Activated T-cell treated with anti-CD3 and anti-CD28 coated beads for 24 hours (primary cell): Measurements from ENCODE around the gene KMT2C.
"Not testable (repeated sequence)": the region's sequence is repeated elsewhere in the genome, so short reads cannot be mapped to it uniquely, and the experiment has no call there.

ENCODE experiments used
- DNase-seq: peaks from one replicate; pipeline ENCODE4 v3.0.0-alpha.2; 2020; ENCODE audit warnings: low read depth

KMT2C gene

DNA sequence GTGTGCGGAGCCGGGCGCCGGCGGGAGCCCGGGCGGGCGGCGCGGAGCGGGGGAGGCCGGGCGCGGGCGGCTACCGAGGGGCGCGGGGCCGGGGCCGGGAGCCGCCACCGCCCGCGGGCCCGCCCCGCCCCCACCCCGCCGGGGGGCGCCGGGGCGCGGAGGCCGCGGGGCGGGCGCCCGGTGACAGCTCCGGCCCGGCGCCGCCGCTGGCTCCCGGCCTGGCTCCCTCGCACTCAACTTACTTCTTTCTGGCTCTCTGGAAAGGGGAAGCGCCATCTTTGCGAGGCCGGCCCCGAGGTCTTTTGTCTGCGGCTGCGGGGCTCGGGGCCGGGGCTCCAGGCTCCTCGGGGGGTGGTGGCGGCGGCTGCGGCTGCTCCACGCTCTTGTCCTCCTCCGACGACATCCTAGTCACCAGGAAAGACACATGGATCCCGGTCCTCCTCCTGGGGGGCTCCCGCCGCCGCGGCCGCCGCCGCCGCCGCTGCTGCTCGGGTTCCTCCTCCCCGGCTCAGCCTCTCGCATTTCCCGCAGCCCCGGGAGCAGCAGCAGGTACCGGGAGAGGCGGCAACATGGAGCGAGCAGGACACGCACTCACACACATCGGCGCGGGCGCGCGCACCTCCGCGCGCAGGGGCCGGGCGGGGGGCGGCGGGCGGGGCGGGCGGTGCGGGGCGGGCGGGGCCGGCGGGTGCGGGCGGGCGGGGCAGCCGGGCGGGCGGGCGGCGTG, at the start of gene KMT2C:
KMT2C (minus strand) TSS at position 620 of the 727 bp plus-strand sequence; CDS start at position 403, 217 bp downstream.
- peak; percentile 23 for DNase-seq

DNA sequence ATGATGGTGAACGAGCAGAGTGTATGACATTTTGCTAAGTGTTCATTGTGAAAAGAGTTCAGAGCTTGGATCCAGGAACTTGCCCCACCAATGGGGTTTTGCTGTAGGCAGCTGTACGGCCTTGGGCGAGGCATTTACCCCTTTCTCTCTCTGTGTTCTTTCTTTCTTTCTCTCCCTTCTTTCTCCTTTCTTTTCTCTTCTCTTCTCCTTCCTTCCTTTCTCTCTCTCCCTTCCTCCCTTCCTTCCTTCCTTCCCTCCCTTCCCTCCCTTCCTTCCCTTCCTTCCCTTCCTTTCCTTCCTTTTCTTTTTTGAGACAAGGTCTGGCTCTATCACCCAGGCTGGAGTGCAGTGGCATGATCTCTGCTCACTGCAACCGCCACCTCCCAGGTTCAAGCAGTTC, 45.3 kb upstream of the KMT2C start:
- DNase-seq: no peak

DNA sequence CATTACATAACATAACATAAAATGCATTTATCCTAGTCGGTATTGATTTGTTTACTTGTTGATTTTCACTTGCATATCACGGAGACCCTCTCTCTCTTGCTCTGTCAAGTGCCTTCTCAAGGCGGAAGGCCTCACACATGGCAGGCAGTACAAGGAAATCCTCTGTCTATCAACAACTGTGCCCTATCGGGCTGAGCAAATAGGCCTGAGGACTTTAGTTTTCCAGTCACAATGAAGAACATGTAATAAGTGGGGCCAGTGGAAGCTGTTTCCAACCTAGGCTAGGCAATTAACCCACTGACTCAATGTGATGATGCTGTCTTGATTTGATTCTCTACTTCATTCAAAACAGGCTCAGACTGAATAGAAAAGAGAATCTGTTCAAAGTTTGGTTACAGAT, 44.9 kb upstream of the KMT2C start:
- no peak for DNase-seq

DNA sequence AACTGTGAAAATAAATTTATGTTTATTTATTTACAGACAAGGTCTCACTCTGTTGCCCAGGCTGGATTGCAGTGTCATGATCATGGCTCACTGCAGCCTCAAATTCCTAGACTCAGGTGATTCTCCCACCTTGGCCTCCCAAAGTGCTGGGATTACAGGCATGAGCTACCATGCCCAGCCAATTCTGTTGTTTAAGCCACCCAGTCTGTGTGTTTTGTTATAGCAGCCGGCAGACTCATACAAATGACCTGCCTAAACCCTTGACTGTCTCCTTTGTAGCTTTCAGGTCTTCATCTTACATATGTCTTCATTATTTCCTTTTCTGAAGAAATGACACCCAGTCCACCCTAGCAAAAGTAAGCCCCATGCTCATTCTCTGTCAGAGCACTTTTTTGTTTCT, 43.8 kb upstream of the KMT2C start:
- DNase-seq: no peak

DNA sequence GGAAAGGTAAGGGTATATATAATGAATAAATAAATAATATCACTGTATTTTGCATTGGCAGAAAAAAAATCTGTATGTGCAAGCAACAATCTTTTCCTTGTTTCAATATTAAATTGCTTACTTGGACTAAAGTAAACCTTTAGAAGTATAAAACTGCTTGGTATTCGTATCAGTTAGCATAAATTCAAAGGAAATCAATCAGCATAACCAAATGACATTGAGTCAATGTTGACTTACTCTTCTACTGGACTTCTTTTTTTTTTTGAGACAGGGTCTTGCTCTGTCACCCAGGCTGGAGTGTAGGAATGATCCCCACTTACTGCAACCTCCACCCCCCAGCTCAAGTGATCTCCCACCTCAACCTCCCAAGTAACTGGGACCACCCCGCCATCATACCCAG, 42.3 kb upstream of the KMT2C start:
- DNase-seq: no peak

DNA sequence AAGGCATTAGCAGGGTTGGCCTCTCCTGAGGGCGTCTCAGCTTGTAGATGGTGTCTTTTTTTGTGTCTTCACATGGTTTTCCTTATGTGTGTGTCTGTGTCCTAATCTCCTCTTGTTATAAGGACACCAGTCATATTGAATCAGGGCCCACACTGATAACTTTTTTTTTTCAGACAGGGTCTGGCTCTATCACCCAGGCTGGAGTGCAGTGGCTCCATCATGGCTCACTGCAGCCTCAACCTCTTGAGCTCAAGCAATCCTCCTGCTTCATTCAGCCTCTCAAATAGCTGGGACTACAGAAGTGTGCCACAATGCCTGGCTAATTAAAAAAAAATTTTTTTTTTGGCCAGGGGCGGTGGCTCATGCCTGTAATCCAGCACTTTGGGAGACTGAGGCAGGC, 41.3 kb upstream of the KMT2C start:
- no peak for DNase-seq

DNA sequence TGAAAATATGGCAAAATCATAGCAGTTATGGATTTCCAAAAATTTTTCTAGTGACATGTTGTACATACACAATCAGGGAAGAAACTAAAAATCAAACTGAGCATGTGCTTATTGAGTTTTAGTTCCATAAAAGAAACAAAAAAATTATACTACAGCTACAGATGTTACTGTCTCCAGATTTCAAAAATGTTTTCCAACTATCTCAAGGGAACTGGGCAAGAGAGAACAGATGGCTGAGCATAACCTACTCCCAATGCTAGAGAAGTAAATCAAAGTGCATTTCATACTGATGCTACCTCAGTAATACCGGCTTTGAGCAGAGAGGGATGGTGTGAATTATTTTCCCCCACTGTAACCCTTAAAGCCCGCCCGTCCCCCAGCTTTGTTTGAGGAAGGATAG, 40.7 kb upstream of the KMT2C start:
- DNase-seq: no peak

DNA sequence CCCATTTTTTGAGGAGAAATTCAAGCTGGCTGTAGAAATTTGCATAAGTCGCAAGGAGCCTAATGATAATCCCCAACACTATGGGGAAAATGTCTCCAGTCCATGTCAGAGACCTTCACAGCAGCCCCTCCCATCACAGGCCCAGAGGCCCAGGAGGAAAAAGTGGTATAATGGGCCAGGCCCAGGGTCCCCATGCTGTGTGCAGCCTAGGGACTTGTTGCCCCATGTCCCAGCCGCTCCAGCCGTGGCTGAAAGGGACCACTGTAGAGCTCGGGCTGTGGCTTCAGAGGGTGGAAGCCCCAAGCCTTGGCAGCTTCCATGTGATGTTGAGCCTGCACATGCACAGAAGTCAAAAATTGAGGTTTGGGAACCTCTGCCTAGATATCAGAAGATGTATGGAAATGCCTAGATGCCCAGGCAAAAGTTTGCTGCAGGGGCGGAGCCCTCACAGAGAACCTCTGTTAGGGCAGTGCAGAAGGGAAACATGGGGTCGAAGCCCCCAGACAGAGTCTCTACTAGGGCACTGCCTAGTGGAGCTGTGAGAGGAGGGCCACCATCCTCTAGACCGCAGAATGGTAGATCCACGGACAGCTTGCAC, 35.3 kb upstream of the KMT2C start:
- DNase-seq: not testable (repeated sequence)

DNA sequence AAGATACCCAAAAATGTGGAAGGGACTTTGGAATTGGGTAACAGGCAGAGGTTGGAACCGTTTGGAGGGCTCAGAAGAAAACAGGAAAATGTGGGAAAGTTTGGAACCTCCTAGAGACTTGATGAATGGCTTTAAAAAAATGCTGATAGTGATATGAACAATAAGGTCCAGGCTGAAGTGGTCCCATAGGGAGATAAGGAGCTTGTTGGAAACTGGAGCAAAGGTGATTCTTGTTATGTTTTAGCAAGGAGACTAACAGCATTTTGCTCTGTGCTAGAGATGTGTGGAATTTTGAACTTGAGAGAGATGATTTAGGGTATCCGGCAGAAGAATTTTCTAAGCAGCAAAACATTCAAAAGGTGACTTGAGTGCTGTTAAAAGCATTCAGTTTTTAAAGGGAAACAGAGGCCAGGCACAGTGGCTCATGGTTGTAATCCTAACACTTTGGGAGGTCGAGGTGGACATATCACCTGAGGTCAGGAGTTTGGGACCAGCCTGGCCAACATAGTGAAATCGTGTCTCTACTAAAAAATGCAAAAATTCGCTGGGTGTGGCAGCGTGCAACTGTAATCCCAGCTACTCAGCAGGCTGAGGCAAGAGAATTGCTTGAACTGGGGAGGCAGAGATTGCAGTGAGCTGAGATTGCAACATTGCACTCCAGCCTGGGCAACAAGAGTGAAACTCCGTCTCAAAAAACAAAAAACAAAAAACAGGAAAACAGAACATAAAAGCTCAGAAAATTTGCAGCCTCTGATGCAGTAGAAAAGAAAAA, 34.6 kb upstream of the KMT2C start:
- DNase-seq: not testable (repeated sequence)

DNA sequence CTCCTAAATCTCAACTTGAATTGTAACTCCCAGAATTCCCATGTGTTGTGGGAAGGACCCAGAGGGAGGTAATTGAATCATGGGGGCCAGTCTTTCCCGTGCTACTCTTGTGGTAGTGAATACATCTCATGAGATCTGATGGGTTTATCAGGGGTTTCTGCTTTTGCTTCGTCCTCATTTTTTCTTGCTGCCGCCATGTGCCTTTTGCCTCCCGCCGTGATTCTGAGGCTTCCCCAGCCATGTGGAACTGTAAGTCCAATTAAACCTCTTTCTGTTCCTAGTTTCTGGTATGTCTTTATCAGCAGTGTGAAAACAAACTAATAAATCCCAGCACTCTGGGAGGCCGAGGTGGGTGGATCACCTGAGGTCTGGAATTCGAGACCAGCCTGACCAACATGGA, 33.8 kb upstream of the KMT2C start:
- DNase-seq: not testable (repeated sequence)

DNA sequence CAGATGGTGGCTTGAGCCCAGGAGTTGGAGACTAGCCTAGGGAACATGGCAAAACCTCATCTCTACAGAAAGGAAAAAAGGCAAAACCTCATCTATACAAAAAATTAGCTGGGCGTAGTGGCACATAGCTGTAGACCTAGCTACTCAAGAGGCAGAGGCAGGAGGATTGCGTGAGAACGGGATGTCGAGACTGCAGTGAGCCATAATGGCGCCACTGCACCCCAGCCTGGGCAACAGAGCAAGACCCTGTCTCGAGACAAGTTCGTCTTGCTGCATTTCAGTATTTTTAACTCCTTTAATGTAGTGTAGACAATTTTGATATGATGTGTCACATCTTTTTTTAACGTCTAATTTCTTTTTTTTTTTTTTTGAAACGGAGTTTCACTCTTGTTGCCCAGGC, 31.4 kb upstream of the KMT2C start:
- DNase-seq: no peak

DNA sequence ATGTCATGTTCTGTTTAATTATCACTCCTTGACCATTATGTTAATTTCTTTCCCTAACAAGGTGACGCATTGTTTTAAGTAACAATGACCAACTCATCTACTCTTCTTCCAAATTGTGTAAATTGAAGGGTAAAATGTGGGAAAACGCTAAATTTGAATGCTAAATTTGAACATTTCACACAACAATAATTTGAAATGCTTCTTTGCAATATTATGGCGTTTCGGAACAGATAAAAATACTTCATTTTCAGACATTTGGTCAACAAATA, 29.2 kb upstream of the KMT2C start:
- no peak for DNase-seq

DNA sequence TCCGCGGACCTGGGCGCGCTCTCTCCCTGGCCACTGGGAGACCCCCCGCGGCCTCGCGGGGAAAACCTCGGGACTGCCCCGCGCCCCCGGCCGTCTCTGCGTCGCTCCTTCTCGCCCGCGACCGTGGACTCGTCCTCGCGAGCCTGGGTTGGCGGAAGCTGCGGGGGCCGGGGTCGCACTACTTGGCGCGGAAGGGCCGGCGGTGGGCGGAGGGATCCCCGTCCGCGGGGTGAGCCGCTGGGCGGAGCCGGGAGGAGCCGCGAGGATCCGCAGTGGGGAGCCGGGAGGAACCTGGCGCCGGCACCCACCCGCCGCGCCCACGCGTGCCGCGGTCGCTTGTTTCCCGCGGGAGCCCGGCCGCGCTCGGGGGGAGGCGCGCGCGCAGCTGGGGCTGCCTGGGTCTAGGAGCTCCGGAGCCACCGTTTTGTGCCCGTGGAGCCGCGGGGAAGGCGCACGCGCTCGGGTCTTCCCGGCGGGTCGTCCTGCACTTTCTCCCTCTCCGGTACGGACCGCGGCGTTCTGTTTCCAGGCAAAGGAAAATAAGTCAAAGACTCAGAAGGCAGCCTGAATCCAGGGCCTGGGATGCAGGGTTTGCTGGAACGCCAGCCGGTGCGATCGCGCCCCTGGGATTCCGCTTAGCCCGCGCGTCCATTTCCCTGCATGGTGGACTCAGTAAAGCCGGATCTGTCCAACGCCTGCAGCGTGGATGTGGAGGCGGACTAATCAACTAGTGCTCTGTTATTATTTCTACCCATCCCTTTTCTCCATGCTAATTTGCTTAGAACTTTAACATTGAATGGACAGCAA, 28.7 kb upstream of the KMT2C start:
- peak; percentile 72 for DNase-seq

DNA sequence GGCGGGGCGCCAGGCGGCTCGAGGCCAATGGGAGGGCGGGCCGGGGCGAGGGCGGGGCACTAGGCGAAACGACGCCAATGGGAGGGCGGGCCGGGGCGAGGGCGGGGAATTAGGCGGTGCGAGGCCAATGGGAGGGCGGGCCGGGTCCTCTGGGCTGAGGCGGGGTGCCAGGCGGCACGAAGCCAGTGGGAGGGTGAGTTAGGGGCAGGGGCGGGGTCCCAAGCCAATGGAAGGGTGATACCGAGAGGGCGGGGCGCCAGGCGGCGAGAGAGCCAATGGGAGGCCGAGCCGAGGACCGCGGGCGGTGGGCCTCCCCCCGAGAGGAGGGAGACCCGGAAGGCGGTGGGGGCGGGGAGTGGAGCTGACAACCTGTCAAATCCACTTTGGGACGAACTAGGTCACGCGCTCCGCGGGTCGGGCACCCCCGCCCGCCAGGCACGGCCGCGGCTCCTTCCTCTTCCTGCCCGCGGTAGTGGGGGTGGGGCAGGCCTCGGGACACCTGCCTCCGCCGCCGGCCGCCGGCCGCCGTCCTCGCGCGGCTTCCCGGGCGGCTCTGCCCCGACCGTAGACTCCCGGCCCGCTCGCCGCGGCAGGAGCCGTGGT, 28.0 kb upstream of the KMT2C start:
- DNase-seq: peak; percentile 100

DNA sequence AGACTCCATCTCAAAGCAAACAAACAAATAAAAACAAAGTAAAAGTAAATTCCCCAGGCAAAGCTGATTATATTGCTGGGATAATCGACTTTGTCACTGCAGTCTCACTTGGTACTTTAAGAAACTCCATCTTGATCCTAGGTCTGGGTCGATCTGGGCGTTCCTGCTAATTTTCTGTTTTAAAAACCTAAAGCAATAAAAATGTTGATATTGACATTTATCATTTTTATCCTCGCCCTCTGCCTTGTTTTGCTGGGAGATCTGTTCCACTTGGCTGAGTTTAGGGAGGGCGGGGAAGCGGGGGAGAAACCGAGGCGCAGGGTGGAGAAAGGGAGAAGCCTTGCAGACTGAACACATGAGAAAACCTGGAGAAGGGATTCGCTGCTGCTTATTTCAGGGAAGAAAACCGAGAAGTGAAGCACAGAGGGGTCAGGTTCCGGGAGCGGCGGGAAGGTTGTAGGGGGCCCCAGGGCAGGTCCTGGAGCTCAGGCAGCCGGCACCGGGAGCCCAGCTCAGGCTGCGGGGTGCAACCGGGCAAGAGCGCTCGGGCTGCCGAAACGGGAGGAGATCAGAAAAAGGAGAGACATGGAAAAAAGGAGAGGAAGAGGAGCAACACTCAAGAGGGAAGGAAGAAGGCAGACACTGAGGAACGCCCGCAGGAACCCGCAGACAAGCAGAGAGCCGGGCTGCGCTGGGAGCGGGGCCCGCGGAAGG, 27.3 kb upstream of the KMT2C start:
- no peak for DNase-seq

DNA sequence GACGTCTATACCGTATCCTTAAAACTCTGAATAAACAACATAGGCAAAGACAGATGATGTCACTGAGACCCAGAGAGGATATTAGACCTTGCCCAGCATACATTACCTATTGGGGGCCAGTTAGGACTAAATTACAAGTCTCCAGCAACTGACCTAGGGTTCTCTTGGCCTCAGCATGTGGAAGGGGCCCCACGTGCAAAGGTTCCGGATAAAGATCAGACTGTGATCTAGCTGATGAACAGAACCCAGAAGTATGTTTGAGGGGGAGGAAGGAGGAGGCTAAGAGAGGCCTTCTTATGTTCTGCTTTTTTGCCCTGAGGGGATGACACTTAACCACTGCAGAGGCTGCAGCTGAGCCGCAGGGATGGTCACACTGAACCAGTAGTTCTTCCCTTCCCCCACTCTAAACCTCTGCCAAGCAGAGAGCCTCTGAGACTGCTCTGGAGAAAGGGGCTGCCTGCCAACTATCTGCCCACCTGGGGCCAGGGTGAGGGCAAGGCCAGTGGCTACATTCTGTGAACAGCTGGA, 24.0 kb upstream of the KMT2C start:
- DNase-seq: no peak

DNA sequence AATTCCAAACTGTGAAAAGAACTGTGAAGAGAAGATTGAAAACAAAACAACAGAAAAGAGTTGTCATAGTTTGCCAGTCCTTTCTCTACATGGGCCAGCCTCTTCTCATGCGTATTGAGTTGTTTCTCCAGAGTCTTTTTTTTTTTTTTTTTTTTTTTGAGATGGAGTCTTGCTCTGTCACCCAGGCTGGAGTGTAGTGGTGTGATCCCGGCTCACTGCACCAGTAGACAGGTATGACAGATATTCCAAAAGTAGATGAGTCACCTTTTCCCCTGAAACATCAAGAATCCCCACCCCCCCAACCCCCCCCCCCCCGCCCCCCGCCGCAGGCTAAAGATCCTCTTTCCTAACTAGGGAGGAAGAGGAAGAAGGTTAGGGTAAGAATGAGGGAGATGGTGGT, 15.6 kb upstream of the KMT2C start:
- no peak for DNase-seq

DNA sequence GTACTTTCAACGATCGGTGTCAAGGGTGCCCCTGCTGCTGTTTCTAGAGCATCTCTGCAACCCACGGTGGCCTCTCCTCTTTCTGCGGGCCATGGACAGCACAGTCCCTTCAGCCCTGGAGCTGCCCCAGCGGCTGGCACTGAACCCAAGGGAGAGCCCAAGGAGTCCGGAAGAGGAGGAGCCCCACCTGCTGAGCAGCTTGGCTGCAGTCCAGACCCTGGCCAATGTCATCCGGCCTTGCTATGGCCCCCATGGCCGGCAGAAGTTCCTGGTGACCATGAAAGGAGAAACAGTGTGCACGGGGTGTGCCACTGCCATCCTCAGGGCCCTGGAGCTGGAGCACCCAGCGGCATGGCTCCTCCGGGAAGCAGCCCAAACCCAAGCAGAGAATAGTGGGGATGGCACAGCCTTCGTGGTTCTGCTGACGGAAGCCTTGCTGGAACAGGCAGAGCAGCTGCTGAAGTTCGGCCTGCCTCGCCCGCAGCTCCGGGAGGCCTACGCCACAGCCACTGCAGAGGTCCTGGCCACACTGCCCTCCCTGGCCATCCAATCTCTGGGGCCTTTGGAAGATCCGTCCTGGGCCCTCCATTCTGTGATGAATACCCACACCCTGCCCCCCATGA, 9.7 kb upstream of the KMT2C start:
- not testable (repeated sequence) for DNase-seq

DNA sequence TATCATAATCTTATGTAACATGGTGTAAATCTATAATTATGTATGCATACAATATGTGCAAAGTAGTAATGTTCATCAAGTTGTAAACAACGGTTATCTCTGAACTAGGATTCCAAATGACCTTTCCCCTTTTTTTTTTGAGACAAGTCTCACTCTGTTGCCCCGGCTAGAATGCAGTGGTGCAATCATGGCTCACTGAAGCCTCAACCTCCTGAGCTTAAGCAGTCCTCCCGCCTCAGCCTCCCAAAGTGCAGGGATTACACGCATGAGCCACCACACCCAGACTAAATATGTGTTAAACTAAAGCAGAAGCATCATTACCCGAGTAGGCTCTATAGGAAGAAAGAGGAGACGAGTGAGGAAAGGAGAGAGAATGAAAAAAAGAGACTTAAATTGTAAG, 7.8 kb upstream of the KMT2C start:
- no peak for DNase-seq

DNA sequence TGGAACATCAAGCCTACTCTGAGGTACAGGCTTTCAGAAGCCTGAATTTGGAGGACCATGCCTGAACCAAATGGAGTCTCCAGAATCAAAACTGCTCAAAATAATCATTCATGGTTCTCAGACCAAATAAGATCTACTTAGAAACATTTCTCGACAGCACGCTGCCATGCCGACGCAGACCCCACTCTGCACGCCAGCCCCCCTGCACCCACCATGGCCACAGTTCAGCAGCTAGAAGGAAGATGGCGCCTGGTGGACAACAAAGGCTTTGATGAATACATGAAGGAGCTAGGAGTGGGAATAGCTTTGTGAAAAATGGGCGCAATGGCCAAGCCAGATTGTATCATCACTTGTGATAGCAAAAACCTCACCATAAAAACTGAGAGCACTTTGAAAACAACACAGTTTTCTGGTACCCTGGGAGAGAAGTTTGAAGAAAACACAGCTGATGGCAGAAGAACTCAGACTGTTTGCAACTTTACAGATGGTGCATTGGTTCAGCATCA, 6.6 kb upstream of the KMT2C start:
- DNase-seq: no peak

DNA sequence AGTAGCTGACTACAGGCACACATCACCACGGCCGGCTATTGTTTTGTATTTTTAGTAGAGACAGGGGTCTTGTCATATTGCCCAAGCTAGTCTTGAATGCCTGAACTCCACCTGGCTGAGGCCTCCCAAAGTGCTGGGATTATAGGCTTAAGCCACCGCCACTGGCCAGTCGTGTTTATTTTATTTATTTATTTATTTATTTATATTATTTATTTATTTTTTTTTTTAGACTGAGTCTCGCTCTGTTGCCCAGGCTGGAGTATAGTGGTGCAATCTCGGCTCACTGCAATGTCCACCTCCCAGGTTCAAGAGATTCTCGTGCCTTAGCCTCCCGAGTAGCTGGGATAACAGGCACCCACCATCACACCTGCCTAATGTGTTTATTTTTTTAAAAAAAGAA, 6.0 kb upstream of the KMT2C start:
- DNase-seq: not testable (repeated sequence)
